HL-60/S4 (cell line): ENCODE data around the gene PEA15.

ENCODE experiments used
- in situ Hi-C: fragments of 300-500 bp; cut with MboI; formaldehyde crosslinking; loops from 2 replicates; pipeline ENCODE4 v1.14.3; 2022; ENCODE audit warnings: low sequenced_read_pairs

The PEA15 gene

DNA sequence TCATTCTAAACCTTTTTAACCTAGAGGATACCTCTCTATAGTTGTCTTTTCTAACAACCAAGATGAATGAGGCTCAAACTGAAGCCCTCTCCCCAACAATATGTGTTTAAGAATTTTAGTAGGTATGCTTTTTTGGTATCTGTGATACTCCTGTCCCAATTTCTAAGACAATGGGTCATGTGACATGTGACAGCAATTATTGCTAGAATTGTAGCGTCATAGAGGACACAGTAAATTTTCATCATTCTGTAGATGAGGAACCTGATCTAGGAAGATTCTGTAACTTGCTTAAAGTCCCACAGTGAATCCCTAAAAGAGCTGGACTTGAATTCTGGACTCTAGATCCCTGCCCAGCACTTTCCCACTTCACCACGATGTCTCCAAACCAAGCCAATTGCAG lies 26.5 kb upstream of the PEA15 start:
- in situ Hi-C loops: no loop called here

DNA sequence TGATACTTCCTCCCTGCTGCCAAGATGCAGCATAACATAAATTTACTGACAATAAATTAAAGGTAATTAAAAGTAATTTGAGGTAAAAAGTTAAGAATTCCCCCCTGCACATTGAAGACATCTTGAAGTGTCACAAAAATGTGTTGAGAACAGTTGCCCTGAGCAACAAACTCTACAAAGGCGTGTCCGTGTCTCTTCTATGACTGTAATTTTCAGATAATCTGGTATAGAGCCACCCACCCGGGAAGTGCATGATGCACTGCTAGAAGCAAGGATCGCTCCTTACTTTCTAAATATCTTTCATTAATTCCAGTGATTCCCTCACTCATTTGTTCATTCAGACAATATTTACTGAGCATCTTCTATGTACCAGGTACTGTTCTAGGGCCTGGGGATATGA lies 25.8 kb upstream of the PEA15 start:
- in situ Hi-C loops: no loop called here

DNA sequence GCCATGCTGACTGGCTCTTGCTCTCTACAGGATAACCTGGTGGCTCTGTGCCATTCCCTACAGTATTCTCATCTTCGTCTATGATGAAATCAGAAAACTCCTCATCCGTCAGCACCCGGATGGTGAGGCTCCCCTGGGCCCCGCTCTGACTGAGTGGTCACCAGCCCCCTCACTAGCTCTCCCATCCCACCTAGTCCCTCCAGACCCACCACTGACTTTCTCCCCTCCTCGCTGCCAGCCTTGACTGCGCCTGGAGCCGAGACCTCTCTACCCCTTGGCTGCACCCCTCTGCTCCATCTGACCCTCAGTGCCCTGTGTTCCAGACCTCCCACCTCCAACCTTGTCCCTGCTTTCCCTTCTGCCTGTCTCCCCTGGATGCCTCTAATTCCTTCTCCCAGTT lies 18.9 kb upstream of the PEA15 start:
- in situ Hi-C loops: no loop called here

DNA sequence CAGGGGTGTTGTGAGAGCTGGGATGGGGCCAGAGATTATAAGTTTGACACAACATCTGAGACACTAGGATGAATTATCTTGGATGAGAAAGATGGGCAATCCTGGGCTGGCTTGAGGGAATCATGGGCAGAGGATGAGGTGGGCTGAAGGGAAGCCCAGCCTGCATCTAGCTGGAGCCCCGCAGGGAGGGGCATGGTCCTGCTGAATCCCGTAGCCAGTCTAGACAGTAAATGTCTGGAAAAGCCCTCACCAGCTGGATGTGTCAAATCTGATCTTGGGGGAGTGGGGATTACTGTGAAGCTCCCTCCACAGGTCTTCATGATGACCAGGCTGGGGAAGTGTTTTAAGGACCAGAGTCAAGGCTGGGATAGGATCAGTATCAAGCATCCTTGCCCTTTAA lies 18.5 kb upstream of the PEA15 start:
- in situ Hi-C loops: no loop called here

DNA sequence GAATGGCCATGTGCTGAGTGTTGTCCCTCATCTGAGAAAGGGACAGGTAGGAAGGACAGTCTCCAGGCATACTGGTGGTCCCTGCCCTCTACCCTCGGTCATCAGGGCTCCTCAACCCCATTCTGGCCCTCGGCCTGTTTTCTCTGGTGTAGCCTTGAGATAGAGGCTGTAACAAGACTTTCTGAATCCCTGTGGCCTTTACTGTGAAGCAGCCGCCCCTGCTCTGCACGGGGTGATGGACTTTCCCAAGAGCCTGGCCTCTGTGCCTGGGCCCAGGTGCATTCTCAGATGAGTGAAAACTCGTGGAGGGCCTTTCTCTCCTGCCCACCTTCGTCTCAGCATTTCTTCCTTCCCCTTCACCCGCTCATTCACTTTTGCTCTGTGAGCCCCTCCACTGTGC lies 17.8 kb upstream of the PEA15 start:
- in situ Hi-C loops: no loop called here

DNA sequence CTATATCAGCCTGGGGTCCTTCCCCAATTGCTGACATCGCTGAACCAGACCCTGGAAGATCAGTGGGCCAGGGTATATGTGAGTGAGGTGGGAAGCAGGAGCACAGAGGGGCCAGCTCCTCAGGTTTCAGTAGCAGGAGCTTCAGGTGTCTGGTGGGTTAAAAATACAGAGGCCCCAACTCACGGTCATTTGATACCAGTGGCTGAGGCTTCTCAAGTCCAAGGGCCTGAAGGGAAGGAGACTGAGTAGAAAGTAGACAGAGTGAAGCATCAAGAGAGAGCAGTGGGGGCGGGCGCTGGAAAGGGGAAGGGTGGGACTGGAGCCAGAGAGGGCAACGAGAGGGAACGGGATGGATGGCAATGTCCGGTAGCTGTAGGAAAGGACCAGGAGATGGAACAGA lies 16.8 kb upstream of the PEA15 start:
- in situ Hi-C loops: no loop called here

DNA sequence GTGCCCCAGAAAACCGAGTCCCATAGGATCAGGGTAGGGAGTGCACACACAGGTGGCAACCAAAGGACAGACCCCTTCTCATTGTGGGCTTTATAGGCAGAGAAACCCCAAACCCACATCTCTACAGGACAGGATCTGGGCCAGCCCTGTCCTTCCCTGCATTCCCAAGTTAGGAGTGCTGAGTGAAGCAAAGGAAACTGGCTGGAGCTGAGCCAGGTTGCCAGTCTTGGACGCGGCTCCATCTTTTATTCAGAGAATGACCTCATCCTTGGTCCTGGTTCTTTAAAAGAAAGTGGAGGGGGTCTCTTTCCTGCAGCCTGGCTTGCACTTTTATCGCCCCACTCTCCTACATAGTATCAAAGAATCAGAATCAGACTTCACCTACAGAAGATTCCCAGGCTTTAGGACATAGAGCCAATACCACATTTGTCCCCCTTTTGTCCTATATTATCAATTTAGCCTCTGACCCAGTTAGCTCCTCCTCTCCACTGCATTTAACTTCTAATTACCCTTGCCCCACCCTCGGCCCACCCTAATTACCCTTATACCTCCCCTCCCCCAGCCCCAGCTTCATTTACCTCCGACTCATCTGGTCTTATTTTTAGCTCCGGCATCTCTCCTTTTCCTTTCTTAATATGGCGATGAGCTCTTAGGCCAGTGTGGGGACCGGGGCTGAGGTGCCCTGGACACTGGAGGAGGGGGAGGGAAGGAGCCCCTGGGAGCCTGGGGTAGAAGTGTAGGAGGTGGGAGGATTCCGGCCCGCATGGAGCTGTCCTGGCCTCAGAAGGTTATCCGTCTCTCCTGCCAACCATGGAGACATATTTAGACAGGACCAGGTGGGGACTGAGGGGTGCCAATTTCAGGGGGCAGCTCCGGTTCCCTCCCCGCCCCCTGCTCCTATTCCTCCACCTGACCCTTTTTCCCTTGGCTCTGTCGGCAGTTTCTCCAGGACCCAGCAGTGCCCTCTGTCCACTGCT lies 15.2 kb upstream of the PEA15 start, which contains the start of gene CASQ1:
Gene CASQ1 (plus strand): TSS at position 927 of the 977 bp plus-strand sequence. CDS start 177 bp downstream, outside the sequence.
- in situ Hi-C loops: no loop called here

DNA sequence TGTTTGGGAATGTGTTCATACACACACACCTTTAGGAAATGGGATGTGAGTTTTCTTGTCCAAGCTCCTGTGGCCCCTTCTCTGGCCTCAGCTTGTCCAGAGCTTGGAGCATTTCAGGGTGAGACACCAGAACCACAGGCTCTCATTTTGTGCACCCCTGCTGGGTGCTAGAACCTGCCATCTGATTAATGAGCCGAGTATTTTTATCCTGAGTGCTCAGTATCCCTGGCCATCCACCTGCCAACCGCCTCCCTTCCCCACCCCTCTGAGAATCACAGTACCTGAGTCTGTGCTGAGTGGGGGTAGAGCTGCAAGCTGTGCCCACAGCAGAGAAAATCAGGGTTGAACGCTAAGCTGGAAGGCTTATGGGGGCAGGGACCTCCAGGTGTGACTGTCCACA lies 13.4 kb upstream of the PEA15 start:
- in situ Hi-C loops: no loop called here

DNA sequence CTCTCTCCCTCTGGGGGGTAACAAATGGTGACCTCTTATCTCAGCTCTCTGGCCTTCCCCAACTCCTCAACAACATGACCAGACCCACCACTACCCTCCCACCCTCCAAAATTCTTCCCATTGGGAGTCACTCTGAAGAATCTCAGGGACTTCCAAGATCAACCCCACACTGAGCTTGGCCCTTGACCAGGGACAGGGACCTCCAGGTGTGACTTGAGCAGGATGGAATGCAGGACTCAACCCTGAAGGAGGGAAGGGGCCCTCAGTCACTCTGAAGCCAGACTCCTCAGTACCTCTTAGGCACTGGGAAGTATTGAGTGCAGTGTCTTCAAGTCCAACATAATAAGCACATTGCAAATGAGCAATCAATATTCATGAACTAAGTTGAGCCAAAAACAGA lies 12.9 kb upstream of the PEA15 start:
- in situ Hi-C loops: no loop called here

DNA sequence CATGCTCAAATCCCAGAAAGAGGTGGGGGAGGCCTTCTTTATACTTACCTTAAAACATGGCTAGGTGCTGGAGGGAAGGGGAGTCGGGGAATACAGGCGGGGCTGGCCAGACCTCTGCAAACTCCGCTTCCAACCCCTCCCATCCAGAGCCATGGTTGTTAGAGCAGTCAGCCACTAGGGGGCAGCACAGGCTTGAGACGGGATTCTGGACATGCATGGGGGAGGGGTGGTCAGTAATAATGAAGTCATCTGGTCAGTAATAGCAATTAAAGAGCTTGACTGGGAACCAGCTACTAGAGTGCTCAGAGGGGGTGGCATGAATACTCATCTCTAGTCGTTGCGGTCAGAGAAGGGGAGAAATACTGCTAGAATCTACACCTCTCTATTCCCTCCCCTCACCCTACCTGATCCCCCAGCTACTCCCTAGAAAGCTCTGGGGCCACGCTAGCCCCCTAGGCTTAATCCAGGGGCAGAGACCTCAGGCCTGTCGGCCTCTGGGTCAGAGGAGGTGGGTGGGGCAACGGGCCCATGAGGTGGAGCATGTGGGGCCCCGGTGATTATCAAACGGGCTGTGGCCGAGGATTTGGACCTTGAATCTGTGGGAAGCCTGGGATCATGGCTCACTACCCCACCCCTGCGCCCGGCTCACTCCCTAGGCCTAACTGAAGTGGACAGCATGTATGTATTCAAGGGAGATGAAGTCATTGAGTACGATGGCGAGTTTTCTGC lies 11.9 kb upstream of the PEA15 start:
- in situ Hi-C loops: no loop called here

DNA sequence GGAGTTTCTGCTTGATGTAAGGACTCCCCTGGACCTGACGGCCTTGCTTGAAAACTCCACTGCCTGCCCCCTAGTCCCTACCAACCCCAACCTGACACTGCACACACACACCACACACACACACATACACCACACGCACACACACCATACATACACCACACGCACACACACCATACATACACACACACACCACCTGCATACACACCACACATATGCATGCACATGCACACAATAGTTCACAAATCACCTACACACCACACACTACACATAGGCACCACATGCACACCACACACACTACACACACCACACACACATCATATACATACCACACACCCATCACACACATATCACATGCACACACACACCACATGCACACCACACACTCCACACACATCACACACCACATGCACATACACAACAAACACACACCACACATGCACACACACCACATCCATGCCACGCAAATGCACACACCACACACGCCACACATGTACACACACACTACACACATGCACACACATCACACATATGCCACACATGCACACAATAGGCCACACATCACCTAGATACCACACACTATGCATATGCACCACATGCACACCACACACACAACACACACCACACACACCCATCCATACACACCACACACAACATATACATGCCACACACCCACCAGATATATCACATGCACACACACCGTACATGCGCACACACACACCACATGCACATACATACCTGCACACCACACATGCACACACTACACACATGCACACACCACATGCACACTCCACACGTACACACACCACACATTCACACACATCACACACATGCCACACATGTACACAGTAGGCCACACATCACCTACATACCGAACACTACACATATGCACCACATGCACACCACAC lies 11.1 kb upstream of the PEA15 start:
- in situ Hi-C loops: no loop called here

DNA sequence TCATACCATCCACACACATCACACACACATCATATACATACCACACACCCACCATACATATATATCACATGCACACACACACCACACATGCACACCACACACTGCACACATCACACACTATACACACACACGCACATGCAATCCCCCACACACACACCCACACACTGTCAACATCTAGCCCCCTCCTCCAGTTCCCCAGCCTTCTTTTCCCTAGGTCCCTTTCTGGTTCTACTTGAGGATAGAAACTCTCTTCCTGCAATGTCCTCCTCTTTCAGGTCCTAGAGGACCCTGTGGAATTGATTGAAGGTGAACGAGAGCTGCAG lies 10.5 kb upstream of the PEA15 start:
- in situ Hi-C loops: no loop called here

DNA sequence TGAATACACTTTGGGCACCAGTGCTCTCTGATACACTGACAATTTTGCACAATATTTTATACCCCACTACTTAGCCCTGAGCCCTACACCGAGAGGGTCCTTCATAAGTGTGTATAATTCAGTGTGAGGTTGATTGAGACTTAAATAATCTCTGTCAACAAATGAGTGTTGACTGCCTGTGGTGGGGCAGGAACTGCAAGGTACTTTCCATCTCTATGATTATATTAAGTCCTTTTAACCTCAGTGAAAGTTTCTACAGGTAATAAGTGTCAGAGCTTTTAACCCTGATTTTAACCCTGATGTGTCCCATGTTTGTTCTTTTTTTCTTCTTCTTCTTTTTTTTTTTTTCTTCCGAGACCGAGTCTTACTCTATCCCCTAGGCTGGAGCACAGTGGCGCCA lies 9.0 kb upstream of the PEA15 start:
- in situ Hi-C loops: no loop called here

DNA sequence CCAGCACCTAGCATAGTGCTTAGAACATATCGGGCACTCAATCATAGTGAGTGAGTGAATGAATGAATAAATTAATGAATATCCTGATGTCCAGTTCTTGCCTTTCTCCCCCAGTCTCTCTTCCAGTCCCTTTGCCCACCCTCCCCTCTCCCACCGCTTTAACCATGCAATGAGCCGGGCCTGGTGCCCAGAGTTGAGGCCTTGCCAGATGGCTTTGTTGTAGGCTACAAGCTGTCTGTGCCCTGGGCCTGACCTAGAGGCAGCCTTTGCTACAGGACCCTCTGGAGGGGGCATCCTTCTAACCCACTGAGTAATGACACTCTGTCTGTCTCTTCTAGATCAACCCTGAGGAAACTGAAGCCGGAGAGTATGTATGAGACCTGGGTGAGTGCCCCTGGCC lies 8.0 kb upstream of the PEA15 start:
- in situ Hi-C loops: no loop called here

DNA sequence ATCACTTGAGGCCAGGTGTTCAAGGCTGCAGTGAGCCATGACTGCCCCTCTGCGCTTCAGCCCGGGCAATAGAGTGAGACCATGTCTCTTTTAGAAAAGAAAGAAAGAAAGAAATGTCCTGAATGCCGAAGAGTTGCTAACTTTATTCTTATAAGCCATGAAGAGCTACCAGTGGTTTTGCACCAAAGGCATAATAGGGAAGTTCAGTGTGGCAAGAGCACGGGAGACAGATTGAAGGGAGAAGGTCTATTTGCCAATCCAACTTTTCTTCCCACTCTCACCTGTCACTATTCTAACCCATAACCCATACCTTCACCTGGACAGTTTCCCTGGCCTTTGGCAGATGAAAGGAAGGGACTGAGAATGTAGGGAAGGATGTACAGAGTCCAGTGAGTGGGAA lies 4.4 kb upstream of the PEA15 start:
- in situ Hi-C loops: no loop called here

DNA sequence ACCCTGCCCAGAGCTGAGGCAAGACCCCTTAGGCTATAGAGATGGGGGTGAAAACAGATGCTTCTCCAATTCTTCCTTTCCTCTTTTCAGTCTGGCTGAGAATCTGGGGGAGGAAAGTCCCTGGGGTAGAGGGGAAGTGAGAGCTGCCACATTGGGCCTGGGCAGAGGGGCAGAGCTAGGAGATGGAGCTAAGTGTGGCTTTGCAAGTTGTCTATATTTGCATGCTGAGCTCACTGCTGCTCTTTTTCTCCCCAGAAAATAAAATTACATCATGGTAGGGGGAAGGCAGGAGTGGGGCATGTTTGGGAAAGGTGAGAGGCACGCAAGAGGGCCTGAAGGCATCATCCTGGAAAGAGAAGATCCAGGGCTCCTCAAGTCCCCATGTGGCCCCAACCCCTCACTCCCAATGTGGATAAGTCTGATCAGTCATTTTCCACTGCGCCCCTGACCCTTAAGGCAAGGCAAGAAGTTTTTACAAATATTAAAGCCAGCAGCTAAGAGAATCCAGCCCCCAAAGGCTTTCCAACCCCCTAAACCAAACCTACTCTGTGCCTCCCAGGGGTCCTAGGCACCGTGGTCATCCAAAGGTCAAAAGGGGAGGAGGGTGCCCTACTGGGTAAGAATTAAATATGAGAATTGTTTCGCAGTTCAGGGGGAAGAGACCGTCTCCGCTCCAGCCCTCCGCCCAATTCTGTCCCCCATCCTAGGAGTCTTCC lies 500 bp upstream of the PEA15 start:
- in situ Hi-C loops: no loop called here

DNA sequence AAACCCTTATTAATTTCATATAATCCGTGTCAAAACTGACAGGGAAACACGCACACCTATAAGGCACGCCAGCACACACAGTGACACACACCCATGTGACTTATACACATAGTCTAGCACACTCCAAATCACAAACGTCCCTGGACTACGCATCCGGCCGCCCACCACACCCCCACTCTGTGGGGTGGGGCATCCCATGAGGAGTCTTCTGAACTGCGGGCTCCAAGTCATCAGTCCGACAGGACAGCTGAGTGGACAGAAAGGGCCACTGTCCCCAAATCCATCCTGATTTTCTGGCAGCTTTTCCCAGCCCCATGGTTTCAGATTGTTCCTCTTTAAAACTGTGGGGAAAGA lies 829 bp downstream of the PEA15 start:
- in situ Hi-C loops: no loop called here

DNA sequence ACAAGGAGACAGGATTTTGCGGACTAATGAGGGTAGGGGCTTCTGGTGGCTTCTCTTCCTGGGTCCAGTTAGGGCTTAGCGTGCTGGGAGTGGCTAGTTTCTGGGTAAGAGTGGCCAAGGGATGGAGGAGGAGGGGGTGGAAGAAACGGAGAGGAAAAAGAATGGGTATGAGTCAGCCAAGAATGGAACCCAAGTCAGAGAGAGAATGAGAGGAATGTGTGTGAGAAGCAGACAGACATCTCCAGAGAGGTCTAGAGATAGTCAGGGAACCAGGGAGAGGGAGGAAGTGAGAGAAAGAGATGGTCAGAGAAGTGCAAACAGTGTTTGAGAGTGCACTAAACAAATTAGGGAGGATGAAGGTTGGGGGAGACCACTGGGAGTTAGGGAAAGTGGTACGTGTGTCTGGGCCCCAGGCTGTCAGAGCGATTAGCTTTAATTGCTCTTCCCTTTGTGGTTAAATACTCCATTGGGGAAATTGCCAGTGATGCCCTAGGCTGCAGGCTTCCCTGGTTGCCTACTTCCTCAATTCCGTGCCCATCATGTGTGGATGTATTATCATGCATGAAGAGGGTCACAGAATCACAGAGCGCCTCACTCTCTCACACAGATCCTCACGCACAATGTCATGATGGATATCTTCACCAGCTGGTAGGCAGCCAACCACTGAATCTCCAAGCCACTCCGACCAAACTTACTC lies 1.4 kb downstream of the PEA15 start:
- in situ Hi-C loops: no loop called here

DNA sequence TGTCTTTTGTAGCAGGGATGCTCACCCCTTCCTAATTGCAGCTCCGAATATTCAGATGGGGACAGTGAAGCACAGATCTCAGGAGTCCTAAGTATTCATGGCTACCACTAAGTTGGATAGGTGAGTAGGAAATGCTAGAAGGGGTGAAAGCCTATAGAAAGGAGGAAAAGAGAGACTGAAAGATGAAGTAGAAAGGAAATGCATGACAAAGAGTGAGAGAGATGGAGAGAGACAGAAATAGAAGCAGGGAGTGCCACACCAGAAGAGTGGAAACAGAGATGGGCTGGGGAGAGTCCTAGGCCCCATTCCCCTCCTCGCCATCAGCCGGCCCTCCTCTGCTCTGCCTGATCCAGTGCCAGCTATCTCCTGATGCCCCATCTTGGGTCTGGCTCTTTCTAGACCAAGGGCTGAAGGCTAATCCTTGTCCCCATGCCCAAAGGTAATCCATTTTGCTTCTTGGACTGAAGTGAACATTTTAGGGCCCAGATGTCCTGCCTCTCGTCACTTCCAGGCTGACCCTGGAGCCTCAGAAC lies 2.0 kb downstream of the PEA15 start:
- in situ Hi-C loops: no loop called here
